ENCODE measurements around the gene RNF223. TPM values are rescaled to one million over a fixed set of nuclear protein-coding genes. Genes with fewer than 3 reads are reported as not detected.

Gene RNF223
- total and polyA plus RNA-seq, 12 donors = not detected

DNA sequence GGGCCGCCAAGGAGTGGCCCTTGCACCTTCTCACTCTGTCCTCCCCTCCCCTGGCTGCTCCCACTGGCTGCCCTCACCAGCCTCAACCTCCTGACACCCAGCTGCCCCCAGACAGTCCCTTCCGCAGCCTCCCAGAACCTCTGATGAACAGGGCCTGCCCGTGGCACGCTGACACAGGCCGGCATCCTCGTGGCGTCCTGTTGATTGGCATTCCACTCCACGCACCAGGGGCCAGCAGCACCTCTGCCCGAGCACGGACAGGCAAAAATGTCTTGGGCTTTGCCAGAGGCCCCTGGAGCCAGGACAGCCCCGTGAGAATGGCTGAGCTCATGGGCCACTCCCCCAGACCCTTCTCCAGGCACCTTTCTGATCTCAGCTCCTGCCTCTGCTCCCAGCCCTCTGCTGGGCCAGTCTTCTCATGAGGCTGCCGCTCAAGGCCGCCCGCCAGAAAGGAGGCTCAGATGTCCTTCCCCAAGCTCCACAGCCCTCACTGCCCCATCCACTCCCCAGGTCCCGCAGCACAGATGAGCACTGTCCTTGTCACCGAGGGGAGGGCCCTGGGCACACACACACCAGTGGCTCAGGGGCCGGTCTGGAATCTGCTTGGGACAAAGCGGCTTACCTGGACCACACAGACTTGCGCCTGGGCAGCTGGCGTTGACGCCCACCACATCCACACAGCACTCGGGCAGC lies 15.8 kb upstream of the RNF223 start:
- intact Hi-C loops (cut with DNase I) = no loop called here
- Histone ChIP-seq H3K27ac (no peak overlapping the region), H3K9me3 (no peaks in the 10 kb centered on the region), H3K4me1 (no peaks in the 10 kb centered on the region), H3K4me3 (no peak overlapping the region), H3K27me3 (no peaks in the 10 kb centered on the region), H3K36me3 (no peaks in the 10 kb centered on the region)
- no peak for TF ChIP-seq CTCF (IDR thresholded peaks at IDR 0.05)
- ATAC-seq = no peak
- no peak for DNase-seq
- WGBS, 2 donors = 95% methylated on average over 22 of the region's 22 CpGs

DNA sequence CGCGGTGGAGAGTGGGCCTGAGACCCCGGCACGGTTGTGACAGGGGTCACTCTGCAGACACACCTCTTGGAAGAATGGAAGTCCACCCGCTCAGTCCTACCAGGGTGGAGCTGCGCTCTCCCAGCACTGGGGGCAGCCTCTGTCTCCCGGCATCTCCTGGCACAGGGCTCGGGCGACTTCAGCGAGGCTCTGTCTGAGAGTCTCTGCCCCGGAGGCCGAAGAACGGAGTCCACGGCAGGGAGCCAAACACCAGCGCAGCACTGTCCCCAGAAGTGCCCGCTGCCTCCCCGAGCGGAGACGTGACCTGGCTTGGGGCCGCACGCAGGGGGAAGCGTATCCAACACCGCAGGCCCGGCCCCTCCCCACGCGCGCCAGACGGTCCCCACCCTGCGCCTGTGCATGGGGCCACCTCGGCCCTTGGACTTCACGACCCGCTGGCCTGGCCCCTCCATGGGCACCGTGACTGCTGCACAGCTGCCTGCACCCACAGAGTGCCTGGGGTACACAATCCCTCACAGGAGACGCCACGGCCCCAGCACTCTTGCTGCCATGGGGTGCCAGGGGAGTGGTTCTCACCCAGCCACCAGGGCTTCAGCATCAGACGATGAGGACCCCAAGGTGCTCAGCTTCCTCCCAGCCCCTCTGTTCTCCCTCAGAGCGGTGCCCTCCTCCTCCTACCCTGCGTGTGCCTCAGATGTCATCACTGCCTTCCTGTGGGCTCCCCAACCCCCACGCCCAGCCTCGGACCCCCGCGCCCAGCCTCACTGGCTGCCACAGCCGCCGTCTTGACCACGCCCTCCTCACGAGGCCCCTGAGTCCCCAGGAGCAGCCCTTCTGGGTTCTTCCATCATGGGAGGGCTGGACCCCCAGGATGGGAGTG lies 14.9 kb upstream of the RNF223 start:
- no peaks in the 10 kb centered on the region for H3K36me3 ChIP-seq
- no peak overlapping the region for H3K4me3 ChIP-seq
- TF ChIP-seq CTCF (IDR thresholded peaks at IDR 0.05) = no peak
- intact Hi-C loops (cut with DNase I) = no loop called here
- no peak overlapping the region for H3K27ac ChIP-seq
- H3K27me3 ChIP-seq = no peaks in the 10 kb centered on the region
- H3K9me3 ChIP-seq = no peaks in the 10 kb centered on the region
- H3K4me1 ChIP-seq = no peaks in the 10 kb centered on the region
- WGBS, 2 donors = 92 to 94% methylated on average over 42 to 46 of the region's 46 CpGs
- no peak for DNase-seq
- ATAC-seq = no peak

DNA sequence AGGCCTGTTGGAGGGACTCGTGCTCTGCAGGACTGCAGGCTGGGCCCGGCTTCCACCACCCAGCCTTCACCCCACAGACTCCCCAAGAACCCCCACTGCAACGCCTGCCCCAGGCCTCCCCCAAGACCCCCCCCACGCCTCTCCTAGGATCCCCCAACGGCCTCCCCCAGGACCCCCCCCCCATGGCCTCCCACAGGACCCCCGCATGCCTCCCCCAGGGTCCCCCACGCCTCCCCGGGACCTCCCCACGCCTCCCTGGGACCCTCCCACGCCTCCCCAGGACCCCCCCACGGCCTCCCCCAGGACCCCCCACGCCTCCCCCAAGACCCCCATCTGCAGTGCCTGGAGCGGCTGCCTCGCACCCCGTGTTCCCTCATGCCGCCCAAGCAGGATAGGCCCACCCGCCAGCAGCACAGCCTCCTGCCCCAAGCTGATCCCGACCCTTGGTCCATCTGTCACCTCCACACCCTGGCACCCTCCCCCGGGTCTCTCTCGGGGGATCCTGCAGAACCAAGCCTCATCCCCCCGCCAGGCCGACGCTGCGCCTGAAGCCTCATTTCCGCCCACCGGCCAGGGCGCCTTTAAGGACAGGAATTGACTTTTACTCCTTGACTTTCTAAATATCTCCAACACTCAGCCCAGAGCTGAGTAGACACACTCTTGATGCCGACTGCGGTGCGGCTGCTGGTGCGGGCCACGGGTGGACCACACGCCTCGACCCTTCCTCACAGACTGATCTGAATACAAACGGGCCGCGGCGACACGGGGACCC lies 14.1 kb upstream of the RNF223 start:
- Histone ChIP-seq H3K36me3 (no peaks in the 10 kb centered on the region), H3K9me3 (no peaks in the 10 kb centered on the region), H3K4me3 (no peak overlapping the region), H3K27me3 (no peaks in the 10 kb centered on the region), H3K27ac (no peak overlapping the region), H3K4me1 (no peaks in the 10 kb centered on the region)
- TF ChIP-seq CTCF (IDR thresholded peaks at IDR 0.05) = no peak
- DNase-seq (no peak), ATAC-seq (no peak)
- WGBS, 2 donors = 92 to 95% methylated on average over 35 to 36 of the region's 39 CpGs
- intact Hi-C loops (cut with DNase I) = no loop called here

DNA sequence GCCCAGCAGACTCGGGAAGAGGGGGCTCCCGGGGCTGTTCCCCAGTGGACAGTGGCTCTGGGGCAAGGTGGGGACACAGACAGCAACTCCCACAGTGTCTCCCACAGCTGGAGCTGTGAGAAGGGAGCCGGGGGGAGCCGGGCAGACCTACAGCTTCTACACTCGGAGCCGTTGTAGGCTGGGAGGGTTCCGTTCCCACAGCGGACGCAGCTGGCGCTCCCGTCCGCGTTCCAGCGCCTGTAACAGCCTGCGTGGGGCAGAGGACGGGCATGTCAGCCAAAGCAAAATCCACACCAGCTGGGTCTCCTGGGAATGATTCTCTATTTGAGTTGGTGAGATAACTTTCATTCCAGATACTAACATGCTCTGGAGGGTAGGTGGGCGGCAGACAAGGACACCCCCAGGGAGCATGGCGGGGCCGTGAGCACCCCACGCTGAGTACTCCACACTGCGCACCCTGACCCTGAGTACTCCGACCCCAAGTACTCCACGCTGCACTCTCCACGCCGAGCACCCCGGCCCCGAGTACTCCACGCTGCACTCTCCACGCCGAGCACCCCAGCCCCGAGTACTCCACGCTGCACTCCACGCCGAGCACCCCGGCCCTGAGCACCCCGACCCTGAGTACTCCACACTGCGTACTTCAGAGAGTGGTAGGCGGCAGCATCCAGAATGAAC lies 13.4 kb upstream of the RNF223 start:
- H3K27ac ChIP-seq = no peak overlapping the region
- no peaks in the 10 kb centered on the region for H3K36me3 ChIP-seq
- no peak for ATAC-seq
- no peaks in the 10 kb centered on the region for H3K4me1 ChIP-seq
- no peak overlapping the region for H3K4me3 ChIP-seq
- H3K27me3 ChIP-seq = no peaks in the 10 kb centered on the region
- no peaks in the 10 kb centered on the region for H3K9me3 ChIP-seq
- WGBS, 2 donors = 93 to 94% methylated on average over 38 of the region's 38 CpGs
- DNase-seq = no peak
- intact Hi-C loops (cut with DNase I) = no loop called here
- TF ChIP-seq CTCF (IDR thresholded peaks at IDR 0.05) = no peak

All from heart right ventricle (tissue), 16 donors.